HG03066 (cell line): ENCODE measurements around the gene FCER2.

ENCODE experiments used
- ATAC-seq: cut with Tn5 transposase; IDR thresholded peaks from one replicate; pipeline ENCODE4 v1.9.1; 2021; ENCODE audit warnings: low read depth; ENCODE audit not compliant: unreplicated experiment

Gene FCER2

DNA sequence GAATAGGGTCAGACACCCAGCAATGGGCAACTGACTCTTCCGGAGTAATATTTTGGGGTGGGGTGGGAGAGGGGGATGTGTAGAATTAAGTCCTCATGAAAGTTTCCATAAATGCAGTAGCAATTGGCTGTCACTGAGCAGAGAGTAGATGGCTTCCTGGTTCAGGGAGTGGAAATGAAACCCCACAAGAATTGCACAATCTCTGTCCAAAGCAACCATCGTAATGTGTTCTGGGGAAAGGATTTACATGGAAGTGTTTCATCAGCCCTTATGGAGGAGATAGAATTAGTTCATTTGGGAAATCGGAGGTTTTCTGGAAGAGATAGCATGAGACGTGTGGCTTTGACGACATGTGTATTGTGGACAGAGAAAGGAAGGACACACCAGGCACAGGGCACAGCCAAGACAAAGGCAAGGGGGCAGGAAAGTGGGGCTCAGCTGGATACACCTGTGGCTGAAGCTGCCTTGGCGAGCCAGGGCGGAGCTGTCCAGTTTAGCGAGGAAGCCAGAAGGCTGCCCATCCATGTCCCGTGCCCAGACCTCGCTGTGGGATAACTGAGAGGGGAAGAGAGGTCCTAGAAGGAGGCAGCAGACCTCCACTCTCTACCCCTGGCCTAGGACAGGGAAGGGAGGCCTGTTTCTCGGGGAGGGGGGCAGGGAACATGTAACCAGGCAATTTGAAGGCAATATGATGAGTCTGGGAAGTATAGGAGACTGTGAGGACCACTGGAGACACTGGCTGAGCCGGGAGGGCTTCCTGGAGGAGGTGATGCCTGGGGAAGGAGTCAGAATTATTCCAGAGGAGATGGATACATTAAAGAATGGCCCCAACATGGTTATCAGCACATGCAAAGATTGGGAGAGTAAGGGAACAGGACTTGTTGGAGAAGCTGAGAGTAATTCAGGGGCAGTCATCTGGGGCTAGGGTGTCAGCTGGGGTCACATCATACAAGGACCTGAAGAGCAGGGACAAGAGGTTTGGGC lies 32.6 kb upstream of the FCER2 start:
- no peak for ATAC-seq

DNA sequence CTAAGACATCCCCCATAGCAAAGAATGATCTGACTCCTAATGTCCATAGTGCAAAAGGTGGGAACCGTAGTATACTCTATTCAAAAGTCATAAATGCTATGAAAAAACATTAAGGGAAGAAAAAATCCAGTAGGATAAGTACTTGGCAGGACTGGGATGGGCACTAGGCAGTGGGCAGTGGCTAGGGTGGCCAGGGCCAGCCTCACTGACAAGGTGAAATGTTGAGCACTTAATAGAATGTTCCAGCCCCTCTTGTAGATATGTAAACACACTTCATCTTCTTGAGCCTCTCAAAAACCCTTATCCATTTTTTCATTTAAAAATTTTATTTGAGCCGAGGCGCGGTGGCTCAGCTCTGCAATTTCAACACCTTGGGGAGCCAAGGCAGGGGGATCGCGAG lies 31.4 kb upstream of the FCER2 start:
- no peak for ATAC-seq

DNA sequence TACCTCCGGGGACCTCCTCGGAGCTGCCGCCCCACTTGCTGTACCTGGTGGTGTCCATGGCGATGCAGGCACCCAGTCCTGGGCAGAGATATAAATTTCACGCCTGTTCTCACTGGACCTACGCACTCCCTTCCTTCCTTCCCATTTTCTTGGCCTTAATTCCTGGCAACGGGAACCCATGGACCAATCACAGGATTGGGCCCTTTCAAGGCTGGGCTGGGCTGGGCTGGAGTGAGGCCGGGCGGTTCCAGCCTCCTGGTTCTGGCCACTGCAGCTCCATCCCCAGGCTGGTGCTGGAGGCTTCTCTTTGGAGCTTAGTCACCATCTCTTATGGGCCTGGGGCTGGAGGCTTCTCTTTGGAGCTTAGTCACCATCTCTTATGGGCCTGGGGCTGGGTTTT lies 30.1 kb upstream of the FCER2 start, which contains the start of gene CLEC4G:
TSS of gene CLEC4G (minus strand) at position 66 of the 400 bp plus-strand sequence. CDS start at position 58, 8 bp downstream.
- no peak for ATAC-seq

DNA sequence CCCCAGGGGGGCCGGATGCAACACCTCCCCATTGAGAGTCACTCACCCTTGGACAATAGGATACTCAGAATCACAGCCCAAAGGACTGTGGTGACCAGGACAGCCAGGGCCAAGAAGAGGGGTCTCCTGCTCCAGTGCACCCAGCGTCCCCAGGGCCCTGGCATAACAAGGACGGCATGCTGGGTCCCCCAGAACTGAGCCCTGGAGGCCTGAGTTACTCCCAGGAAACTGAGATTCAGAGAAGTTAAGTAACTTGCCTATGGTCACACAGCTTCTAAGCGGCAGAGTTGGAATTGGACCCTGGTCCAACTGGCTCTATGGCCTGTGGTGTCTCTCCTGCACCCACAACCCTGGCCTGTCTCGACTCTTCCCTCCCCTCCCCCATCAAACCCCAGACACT lies 29.7 kb upstream of the FCER2 start:
- no peak for ATAC-seq

DNA sequence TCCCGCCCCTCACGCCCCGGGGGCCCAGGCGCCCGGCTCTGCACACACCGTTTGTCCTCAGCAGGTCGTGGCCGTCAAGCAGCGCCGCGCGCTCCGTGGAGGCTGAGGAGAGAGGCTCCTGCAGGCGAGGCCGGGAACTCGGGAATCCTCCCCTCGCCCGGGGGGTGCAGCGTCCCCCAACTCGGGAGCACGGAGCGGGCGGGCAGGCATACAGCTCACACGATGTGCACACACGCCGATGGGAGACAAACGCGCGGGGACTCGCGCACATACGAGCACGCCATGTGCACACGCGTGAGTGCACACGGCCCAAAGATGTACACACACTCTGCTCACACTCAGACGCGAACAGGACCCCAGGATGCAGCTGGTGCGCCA lies 29.3 kb upstream of the FCER2 start:
- ATAC-seq: no peak

DNA sequence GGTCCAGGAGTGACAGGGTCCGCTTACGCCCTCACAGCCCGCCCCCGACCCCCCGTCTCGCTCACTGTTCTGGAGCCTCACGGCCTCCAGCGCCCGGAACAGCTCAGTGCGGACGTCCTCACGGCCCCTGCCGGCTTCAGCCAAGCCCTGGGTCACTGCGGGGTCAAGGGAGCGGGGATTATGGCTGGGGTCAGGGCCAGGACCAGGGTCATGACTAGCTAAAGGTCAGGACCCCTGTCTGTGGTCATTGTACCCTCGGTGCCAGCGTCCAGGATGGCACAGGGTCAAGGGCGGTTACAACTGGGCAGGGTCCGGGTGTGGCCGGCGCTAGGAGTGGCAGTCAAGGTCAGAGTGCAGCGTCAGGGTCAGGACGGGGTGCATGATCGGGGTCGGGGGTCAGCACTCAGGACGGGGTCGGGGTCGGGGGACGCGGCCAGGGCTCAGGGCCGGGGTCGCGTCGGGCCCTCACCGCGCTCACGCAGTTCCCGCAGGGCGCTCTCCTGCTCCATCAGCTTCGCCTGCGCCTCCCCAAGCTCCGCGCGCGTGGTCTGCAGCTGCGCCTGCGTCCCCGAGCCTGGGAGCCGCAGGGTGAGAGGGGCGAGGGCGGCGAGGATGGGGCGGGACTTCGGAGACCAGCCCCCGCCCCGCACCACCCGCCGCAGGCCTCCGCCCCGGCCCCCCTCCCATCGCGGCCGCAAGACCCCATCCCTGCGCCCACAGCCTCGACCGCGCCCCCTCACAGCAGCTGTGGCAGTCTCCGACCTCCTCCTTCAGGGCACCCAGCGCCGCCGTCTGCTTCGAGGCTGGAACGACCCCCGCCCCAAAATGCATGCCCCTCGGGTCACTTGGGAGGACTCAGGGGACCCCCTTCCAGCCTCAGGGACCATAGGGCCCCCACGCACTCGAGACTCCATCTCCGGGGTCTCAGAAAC lies 28.6 kb upstream of the FCER2 start:
- ATAC-seq: no peak

DNA sequence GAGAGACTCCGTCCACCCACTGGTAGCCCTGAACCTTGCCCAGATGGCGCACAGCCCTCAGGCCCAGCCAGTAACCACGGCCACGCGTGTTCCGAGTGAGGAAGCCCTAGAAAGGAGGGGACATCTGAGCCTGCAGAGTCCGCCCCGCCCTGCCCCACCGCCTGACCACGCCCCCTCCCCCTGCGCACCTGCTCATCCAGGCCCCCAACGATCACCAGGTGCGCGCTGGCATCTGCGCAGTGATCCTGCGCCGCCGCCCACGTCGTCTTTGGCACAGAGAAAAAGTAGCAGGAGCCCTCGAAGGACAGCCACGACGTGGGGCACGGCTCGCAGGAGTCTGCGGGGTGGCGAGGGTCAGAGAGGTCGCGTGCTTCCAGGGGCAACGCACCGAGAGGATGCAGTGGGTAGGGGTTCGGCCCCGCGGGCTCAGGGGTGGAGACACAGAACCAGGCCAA lies 27.9 kb upstream of the FCER2 start:
- ATAC-seq: no peak

DNA sequence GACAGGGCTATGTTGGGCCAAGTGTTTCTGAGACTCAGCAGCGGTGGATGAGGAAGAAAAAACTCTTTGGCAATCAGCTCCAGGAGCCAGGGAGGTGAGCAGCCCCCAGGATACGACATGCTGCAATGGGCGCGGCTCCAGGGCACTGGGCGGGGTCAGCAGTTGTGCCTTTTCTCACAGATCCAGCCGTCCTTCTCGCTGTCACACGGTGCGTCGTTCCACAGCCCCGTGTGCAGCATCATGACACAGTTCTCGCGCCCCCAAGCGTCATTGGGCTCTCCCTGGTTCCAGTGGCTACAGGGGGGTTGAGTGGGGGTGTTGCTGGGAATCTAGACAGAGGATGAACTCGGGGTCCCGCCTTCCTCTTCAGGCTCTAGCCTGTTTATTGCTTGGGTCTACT lies 27.3 kb upstream of the FCER2 start:
- ATAC-seq: no peak

DNA sequence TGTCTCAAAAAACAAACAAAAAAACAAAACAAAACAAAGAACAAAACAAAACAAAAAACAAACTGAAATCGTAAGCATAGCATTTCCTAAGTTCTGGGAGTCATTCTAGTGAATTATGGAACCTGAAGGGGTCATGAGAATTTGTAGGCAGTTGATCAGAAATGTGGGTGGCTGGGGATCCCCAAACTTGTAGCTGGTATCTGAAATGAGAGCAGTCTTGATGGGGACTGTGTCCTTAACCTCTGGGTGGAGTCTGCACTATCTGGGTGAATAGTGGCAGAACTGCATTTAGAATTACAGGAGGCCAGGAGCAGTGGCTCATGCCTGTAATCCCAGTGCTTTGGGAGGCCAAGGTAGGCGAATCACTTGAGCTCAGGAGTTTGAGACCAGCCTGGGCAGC lies 23.9 kb upstream of the FCER2 start:
- ATAC-seq: no peak

DNA sequence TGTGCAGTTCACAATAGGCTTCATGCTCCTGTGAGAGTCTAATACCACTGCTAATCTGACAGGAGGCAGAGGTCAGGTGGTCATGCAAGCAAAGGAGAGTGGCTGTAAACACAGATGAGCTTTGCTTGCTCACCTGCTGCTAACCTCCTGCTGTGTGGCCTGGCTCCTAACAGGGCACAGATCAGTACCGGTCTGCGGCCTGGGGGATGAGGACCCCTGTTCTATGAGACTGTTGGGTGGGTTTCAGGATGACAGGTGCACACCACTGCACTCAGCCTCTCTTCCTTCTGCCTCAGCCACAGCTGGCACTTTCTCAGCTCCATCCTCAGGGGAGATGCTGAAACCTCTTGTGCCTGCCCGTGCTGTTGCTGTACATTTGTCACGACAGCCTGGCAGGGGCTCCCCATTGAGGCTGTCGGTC lies 20.3 kb upstream of the FCER2 start:
- ATAC-seq: no peak

DNA sequence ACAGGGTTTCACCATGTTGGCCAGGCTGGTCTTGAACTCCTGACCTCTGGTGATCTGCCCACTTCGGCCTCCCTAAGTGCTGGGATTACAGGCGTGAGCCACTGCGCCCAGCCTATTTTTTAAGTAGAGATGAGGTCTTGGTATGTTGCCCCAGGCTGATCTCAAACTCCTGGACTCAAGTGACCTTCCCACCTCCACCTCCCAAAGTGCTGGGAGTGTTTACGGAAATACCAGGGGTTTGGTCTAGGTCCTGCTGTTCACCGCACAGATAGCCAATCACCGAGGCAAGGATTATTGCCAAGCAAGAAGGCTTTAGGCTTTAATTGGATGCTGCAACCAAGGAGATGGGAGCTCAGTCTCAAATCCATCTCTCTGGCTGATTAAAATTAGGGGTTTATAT lies 18.4 kb upstream of the FCER2 start:
- ATAC-seq: no peak

DNA sequence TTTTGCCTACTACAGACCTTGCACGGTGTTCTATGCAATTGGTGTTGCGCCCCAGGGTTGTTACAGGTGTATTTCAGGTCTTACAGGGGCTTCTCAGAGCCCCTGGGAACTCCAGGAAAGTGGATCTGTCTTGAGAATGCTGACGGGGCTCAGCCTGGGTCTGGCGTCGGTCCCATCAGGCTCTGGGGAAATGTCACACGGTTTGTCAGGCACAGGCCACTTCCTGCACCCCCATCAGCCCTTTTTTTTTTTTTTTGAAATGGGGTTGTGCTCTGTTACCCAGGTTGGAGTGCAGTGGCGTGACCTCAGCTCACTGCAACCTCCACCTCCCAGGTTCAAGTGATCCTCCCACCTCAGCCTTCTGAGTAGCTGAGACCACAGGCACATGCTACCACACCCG lies 16.7 kb upstream of the FCER2 start:
- no peak for ATAC-seq

DNA sequence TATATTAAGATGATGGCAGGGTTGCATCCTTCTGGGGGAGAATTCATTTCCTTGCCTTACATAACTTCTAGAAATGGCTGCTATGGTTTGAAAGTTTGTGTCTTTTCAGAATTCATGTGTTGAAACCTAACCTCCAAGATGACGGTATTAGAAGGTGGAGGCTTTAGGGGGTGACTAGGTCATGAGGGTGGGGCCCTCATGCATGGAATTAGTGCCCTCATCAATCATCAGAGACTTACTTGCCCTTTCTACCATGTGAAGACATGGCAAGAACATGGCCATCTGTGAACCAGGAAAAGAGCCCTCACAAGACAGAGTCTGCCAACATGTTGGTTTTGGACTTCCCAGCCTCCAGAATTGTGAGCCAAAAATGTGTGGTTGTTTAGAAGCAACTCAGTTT lies 14.8 kb upstream of the FCER2 start:
- no peak for ATAC-seq

DNA sequence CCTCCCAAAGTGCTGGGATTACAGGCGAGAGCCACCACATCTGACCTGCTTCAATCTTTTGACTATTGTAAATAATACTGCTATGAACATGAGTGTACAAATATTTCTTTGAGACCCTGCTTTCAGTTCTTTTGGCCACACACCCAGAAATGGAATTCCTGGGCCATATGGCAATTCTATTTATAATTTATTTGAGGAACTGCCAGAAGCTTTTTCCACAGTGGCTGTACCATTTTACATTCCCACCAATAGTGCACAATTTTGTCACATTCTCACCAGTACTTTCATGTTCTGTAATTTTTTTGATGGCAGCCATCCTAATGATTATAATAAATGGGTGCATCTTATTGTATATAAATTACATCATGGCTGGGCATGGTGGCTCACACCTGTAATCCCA lies 13.7 kb upstream of the FCER2 start:
- no peak for ATAC-seq

DNA sequence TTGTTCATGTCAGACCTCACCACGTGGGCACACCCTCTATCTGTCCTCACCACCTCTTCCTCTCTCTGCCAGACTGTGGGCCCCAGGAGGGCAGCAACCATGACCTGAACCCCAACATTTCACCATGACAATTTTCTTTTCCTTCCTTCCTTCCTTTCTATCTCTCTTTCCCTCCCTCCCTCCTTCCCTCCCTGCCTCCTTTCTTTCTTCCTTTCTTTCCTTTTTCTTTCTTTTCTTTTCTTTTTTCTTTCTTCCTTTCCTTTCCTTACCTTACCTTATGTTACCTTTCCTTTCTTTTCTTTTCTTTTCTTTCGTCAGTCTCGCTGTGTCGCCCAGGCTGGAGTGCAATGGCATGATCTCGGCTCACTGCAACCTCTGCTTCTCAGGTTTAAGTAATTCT lies 8.7 kb upstream of the FCER2 start:
- no peak for ATAC-seq

DNA sequence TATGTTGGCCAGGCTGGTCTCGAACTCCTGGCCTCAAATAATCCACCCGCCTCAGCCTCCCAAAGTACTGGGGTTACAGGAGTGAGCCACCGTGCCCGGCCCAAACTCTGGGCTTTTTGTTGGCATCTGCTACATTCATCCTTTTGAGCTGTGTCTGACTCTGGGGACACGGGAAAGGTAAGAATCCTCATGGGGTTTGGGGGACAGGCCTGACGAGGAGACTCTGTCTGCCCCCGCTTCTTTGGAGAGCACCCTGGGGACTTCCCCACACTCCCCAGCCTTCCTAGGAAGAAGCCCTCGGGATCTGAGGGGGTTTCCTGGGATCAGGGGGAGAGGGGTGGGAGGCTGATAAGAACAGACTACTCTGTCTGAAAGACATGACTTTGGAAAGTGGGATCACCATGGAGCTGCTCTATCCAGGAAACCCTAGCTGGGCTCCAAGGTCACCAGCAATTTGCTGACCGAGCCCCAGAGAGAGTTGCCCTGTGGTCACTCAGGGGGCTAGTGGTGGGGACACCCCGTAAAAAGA lies 8.1 kb upstream of the FCER2 start:
- no peak for ATAC-seq

DNA sequence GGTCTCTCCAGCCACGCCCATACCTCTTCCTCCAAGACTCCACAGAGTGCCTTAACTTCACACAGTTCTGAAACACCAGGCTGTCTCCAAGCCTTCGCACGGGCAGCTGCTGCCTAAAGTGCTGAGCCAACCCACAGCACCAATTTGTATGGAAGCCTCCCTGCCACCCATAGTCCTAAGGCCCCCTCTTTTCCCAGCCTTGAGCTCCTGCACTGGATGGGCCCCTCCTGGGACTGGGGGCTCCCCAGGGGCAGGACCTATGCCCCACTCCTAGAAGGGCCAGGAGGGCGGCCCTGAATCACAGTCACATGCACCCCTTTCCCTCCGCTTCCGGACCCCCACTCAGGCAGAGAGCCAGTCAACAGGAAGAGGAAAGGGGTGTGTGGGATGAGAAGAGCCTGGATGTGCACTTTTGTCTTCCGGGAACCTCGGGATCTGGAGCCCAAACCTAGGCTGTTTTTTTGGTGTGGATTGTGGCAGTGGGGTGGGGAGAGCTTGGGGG lies 5.1 kb upstream of the FCER2 start:
- no peak for ATAC-seq

DNA sequence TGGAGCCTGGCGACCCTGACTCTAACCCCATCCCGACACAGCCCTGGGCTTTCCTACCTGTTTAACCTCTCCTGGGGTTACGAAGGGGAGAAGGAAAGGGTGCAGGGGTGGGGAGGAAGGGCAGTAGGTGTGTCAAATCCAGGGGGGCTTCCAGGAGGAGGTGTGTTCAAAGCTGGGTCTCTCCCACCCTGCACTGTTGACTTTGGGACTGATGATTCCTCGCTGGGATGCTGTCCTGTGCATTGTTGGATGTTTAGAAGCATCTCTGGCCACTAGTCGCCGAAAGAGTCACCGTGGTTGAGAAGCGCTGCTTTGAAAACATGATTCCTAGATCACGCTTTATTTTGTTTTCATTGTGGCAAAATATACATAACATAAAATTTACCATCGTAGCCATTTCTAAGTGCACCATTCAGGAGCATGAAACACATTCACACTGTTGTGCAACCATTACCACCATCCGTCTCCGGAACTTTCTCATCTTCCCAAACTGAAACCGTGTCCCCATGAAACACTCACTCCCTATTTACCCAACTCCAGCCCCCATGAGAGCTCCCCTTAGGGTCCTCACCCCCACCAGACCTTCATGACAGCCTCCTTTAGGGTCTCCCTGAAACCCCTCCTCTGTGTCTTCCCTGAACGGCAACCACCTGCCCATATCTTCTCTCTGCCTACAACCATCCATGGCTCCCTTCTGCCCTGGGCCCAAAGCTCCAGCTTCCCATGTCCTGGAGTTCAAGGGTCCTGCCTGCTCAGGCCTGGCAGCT lies 4.4 kb upstream of the FCER2 start:
- no peak for ATAC-seq

DNA sequence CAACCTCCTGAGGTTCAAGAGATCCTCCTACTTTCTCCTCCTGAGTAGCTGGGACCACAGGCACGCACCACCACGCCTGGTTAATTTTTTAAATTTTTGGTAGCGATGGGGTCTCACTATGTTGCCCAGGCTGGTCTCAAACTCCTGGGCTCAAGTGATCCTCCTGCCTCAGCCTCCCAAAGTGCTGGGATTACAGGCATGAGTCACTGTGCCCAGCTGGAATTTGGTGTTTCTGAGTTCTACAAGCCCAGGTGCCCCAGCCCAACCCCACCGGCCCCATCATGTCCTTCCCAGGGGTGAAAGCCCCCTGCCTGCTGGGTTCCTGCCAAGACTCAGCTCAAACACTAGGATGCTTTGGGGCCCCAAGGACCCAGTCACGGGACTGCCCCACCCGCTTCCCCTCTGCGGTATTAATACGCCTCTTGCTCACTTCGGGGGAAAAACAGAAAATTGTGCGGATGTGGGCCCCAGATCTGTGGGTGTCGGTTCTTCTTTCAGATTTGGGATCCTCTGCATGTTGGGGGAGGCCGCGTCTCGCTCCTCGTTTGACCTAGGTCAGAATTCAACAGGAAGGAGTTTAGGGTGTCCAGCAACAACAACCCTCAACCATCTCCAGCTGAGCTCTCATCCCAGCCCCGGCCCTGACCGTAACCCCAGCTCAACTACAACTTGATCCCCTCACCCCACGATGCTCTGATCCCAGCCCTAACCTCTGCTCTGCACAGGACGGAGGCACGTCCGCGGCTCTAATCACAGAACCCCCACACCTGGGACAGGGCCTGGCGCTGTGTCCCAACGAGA lies 3.7 kb upstream of the FCER2 start:
- ATAC-seq: no peak
